ENCODE data around the gene SOST.

The SOST gene

GRCh38 chr17:43745541-43745940 lies 13.1 kb downstream of the SOST start:
- no peak overlapping the region for H3K4me3 ChIP-seq (ENCODE audit: low read depth, low read length)

- no peak overlapping the region for H3K4me3 ChIP-seq (ENCODE audit: low read depth, low read length)
Observed at GRCh38 chr17:43741636-43742035, 17.0 kb downstream of the SOST start.

- no peak overlapping the region for H3K4me3 ChIP-seq (ENCODE audit: low read depth, low read length)
Observed at GRCh38 chr17:43740541-43740940, 18.1 kb downstream of the SOST start.

GRCh38 chr17:43737722-43738121 lies 20.9 kb downstream of the SOST start:
- H3K4me3 ChIP-seq (ENCODE audit: low read depth, low read length) = no peak overlapping the region

- no peak overlapping the region for H3K4me3 ChIP-seq (ENCODE audit: low read depth, low read length)
Observed at GRCh38 chr17:43736389-43736788, 22.2 kb downstream of the SOST start.

GRCh38 chr17:43734376-43734775 lies 24.2 kb downstream of the SOST start:
- no peak overlapping the region for H3K4me3 ChIP-seq (ENCODE audit: low read depth, low read length)

- no peak overlapping the region for H3K4me3 ChIP-seq (ENCODE audit: low read depth, low read length)
Observed at GRCh38 chr17:43733956-43734355, 24.6 kb downstream of the SOST start.

- no peak overlapping the region for H3K4me3 ChIP-seq (ENCODE audit: low read depth, low read length)
Observed at GRCh38 chr17:43732958-43733357, 25.6 kb downstream of the SOST start.

GRCh38 chr17:43728081-43728480 lies 30.5 kb downstream of the SOST start:
- H3K4me3 ChIP-seq (ENCODE audit: low read depth, low read length) = no peak overlapping the region

GRCh38 chr17:43723697-43724359 lies 34.8 kb downstream of the SOST start:
- no peak overlapping the region for H3K4me3 ChIP-seq (ENCODE audit: low read depth, low read length)

- H3K4me3 ChIP-seq (ENCODE audit: low read depth, low read length) = no peak overlapping the region
Observed at GRCh38 chr17:43722870-43723665, 35.5 kb downstream of the SOST start.

GRCh38 chr17:43722269-43722619 lies 36.3 kb downstream of the SOST start:
- H3K4me3 ChIP-seq (ENCODE audit: low read depth, low read length) = no peak overlapping the region

GRCh38 chr17:43721537-43722268 lies 36.9 kb downstream of the SOST start:
- no peak overlapping the region for H3K4me3 ChIP-seq (ENCODE audit: low read depth, low read length)

- H3K4me3 ChIP-seq (ENCODE audit: low read depth, low read length) = peak overlapping the region; percentile 43
Observed at GRCh38 chr17:43720311-43721060, 38.1 kb downstream of the SOST start.

GRCh38 chr17:43719578-43719977 lies 39.0 kb downstream of the SOST start:
- H3K4me3 ChIP-seq (ENCODE audit: low read depth, low read length) = no peak overlapping the region

GRCh38 chr17:43718544-43718943 lies 40.0 kb downstream of the SOST start:
- no peak overlapping the region for H3K4me3 ChIP-seq (ENCODE audit: low read depth, low read length)

- H3K4me3 ChIP-seq (ENCODE audit: low read depth, low read length) = no peak overlapping the region
Observed at GRCh38 chr17:43717913-43718312, 40.7 kb downstream of the SOST start.

- H3K4me3 ChIP-seq (ENCODE audit: low read depth, low read length) = no peak overlapping the region
Observed at GRCh38 chr17:43714465-43715149, 44.0 kb downstream of the SOST start.

GRCh38 chr17:43713494-43714162 lies 45.0 kb downstream of the SOST start:
- H3K4me3 ChIP-seq (ENCODE audit: low read depth, low read length) = peak overlapping the region; percentile 41

- no peak overlapping the region for H3K4me3 ChIP-seq (ENCODE audit: low read depth, low read length)
Observed at GRCh38 chr17:43712397-43712796, 46.2 kb downstream of the SOST start.
